GM12878 (cell line): Measurements from ENCODE around the gene SLC35E1.
"Not testable (repeated sequence)": the region's sequence is repeated elsewhere in the genome, so short reads cannot be mapped to it uniquely, and the experiment has no call there.

Experiments used
- ZNF274 ChIP-seq: IDR thresholded peaks from one replicate; pipeline ENCODE4 v1.8.0; 2011; ENCODE audit not compliant: insufficient read length, insufficient read depth
- TF ChIP-seq, protein P1 (sequence below): IDR thresholded peaks from 2 replicates; pipeline ENCODE4 v1.6.1; 2011; ENCODE audit warnings: low read depth, low read length, improper control_type of control experiment, borderline replicate concordance

DNA sequence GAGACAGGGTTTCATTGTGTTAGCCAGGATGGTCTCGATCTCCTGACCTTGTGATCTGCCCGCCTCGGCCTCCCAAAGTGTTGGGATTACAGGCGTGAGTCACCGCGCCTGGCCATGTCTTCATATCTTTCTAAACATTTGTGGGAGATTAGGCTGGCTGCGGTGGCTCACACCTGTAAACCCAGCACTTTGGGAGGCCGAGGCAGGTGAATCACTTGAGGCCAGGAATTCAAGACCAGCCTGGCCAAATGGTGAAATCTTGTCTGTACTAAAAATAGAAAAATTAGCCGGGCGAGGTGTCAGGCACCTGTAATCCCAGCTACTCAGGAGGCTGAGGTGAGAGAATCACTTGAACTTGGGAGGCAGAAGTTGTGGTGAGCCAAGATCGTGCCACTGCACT, 66.1 kb downstream of the SLC35E1 start:
- TF ChIP-seq, protein P1, sequence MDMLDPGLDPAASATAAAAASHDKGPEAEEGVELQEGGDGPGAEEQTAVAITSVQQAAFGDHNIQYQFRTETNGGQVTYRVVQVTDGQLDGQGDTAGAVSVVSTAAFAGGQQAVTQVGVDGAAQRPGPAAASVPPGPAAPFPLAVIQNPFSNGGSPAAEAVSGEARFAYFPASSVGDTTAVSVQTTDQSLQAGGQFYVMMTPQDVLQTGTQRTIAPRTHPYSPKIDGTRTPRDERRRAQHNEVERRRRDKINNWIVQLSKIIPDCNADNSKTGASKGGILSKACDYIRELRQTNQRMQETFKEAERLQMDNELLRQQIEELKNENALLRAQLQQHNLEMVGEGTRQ: not testable (repeated sequence)
- TF ChIP-seq ZNF274: not testable (repeated sequence)
